ENCODE results near the gene ABCC3. TPM values are rescaled to one million over a fixed set of nuclear protein-coding genes. Genes with fewer than 3 reads are reported as not detected.

Gene ABCC3
- total and polyA plus RNA-seq, 9 of the 15 experiments (the other 6 are each of a cell fraction or from before 2014, with no cell fraction given), result 0.03 to 1.6 (median 0.42) TPM; not detected in 5

DNA sequence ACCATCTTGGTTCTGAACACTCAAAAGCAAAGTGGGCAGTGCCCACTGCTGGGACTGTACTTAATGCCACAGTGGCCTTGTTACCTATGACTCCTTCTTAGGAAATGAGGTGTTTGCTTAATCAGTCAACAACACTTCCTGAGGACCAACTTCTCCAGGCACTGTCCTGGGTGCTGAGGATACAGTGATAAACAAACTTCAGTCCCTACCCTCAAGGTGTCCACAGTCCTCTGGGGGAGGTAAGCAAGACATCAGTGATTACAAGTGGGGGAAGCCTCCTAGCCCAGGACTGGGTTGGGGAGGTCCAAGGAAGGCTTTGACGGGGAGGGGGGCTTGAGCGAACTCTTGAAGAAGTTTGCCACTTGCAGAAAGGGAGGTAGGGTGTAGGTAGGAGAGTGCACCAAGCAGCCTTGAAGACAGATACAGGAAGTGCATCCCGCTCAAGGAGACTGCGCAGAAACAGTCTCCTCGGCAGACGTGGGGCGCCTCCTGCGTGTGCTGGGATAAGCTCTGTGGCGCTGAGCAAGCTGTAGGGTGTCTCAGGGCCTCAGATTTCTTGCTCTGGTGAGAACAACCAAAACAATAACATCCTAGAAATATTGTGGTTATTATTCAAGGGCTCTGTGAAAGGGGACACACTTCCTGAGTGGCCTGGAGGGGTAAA is 2.6 kb upstream of the ABCC3 start (continued):
- TF ChIP-seq ATF7 (IDR thresholded peaks at IDR 0.05), result 0 out of 2 replicates have a peak, but pooled peaks have one; percentile 9
- peak; percentile 81 for TF ChIP-seq MIER1 (IDR thresholded peaks at IDR 0.05; ENCODE audit: low read depth)
- TF ChIP-seq TOE1 (IDR thresholded peaks at IDR 0.05; ENCODE audit: borderline replicate concordance), result no peak
- TF ChIP-seq TOE1 (CRISPR knock-in tag; IDR thresholded peaks at IDR 0.05; ENCODE audit: borderline replicate concordance, low read depth), result no peak
- TF ChIP-seq ARID2 (IDR thresholded peaks at IDR 0.05), result no peak
- TF ChIP-seq, protein P1, sequence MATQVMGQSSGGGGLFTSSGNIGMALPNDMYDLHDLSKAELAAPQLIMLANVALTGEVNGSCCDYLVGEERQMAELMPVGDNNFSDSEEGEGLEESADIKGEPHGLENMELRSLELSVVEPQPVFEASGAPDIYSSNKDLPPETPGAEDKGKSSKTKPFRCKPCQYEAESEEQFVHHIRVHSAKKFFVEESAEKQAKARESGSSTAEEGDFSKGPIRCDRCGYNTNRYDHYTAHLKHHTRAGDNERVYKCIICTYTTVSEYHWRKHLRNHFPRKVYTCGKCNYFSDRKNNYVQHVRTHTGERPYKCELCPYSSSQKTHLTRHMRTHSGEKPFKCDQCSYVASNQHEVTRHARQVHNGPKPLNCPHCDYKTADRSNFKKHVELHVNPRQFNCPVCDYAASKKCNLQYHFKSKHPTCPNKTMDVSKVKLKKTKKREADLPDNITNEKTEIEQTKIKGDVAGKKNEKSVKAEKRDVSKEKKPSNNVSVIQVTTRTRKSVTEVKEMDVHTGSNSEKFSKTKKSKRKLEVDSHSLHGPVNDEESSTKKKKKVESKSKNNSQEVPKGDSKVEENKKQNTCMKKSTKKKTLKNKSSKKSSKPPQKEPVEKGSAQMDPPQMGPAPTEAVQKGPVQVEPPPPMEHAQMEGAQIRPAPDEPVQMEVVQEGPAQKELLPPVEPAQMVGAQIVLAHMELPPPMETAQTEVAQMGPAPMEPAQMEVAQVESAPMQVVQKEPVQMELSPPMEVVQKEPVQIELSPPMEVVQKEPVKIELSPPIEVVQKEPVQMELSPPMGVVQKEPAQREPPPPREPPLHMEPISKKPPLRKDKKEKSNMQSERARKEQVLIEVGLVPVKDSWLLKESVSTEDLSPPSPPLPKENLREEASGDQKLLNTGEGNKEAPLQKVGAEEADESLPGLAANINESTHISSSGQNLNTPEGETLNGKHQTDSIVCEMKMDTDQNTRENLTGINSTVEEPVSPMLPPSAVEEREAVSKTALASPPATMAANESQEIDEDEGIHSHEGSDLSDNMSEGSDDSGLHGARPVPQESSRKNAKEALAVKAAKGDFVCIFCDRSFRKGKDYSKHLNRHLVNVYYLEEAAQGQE (IDR thresholded peaks at IDR 0.05; ENCODE audit: borderline replicate concordance), result peak; percentile 85
- TF ChIP-seq, protein P1 (CRISPR knock-in tag; IDR thresholded peaks at IDR 0.05; ENCODE audit: low read depth), result no peak
- TF ChIP-seq POLR2B (IDR thresholded peaks at IDR 0.05; ENCODE audit: low read depth, partially characterized antibody), result no peak
- no peak for TF ChIP-seq ZNF764 (CRISPR knock-in tag; IDR thresholded peaks at IDR 0.05; ENCODE audit: low read depth)
- TF ChIP-seq, protein P2, sequence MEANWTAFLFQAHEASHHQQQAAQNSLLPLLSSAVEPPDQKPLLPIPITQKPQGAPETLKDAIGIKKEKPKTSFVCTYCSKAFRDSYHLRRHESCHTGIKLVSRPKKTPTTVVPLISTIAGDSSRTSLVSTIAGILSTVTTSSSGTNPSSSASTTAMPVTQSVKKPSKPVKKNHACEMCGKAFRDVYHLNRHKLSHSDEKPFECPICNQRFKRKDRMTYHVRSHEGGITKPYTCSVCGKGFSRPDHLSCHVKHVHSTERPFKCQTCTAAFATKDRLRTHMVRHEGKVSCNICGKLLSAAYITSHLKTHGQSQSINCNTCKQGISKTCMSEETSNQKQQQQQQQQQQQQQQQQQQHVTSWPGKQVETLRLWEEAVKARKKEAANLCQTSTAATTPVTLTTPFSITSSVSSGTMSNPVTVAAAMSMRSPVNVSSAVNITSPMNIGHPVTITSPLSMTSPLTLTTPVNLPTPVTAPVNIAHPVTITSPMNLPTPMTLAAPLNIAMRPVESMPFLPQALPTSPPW (CRISPR knock-in tag; IDR thresholded peaks at IDR 0.05), result peak; percentile 19; the same call in 1 of the 2 replicates
